Activated T-helper 1 cell treated with anti-CD3 and anti-CD28 coated beads, Interleukin-2, amount 50 U/mL, for 16 hours (primary cell): ENCODE results near the gene SPON1.
"Not testable (repeated sequence)": the region's sequence is repeated elsewhere in the genome, so short reads cannot be mapped to it uniquely, and the experiment has no call there.

Experiments
- DNase-seq, 2 donors: peaks; one replicate each; pipeline ENCODE4 v3.0.0-alpha.2; 2020; ENCODE audit warnings: low read depth in 1 of 2, low spot score in 1 of 2

Gene SPON1

GRCh38 chr11:13962562-13963168 is at the start of gene SPON1:
Gene SPON1, plus strand, starts transcription at chr11:13962723. Its CDS starts 182 bp downstream, at chr11:13962905.
- peak in 1 of 2 donors; percentile 23 for DNase-seq

GRCh38 chr11:13917264-13917663 is 45.3 kb upstream of the SPON1 start:
- DNase-seq = no peak

DNA sequence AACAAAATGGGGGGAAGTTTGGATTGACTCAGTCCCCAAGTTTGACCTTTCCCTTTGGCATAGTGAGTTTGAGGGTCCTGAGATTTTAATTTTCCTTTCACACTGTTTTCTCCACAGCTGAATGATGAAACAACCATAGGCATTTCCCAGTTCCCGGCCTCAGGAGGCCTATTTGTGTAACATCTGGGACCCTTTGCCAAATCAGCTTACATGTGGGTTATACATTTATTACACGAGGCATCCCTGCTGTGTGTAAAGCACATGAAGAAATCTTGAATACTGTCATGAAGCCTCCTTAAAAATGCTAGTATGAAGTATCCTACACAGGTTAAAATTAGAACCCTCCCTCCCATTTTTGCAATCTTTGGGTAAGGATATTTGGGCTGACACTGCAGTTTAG is 44.6 kb upstream of the SPON1 start:
- DNase-seq = no peak

DNA sequence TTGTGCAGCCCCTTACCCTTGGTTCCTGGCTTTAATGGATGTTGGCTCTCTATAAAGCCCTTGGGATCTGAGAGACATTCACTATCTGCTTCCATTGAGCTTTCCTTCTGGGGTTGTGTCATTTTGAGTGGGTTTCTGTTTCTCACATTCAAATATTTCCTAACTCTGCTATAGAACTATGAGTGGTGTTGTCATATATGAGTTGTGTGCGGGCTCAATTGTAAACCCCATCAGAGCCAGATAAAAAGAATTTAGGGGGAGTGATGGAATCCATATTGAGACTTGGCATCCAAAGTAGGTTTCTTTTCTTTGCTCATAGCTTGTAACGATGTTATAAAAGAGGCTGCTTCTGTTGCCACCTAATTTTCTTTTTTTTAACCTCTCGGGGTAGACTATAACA is 41.8 kb upstream of the SPON1 start:
- DNase-seq = no peak

- no peak for DNase-seq
Observed at GRCh38 chr11:13921545-13921944, 41.0 kb upstream of the SPON1 start.

DNA sequence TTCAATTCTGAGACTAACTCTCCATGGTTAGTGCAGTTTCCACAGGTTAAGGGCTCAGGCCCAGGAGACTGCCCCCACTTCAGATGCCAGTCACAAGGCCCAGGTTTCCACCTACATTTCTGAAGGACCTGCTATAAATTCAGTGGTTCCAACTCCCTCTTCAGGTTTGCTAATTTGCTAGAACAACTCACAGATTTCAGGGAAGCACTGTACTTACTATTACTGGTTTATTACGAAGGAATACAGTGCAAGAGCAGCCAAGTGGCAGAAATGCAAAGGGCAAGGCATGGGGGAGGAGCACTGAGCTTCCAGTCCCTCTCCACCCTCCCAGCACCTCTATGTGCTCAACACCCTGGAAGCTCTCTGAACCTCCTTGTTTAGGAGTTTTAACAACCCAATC is 39.3 kb upstream of the SPON1 start:
- no peak for DNase-seq

DNA sequence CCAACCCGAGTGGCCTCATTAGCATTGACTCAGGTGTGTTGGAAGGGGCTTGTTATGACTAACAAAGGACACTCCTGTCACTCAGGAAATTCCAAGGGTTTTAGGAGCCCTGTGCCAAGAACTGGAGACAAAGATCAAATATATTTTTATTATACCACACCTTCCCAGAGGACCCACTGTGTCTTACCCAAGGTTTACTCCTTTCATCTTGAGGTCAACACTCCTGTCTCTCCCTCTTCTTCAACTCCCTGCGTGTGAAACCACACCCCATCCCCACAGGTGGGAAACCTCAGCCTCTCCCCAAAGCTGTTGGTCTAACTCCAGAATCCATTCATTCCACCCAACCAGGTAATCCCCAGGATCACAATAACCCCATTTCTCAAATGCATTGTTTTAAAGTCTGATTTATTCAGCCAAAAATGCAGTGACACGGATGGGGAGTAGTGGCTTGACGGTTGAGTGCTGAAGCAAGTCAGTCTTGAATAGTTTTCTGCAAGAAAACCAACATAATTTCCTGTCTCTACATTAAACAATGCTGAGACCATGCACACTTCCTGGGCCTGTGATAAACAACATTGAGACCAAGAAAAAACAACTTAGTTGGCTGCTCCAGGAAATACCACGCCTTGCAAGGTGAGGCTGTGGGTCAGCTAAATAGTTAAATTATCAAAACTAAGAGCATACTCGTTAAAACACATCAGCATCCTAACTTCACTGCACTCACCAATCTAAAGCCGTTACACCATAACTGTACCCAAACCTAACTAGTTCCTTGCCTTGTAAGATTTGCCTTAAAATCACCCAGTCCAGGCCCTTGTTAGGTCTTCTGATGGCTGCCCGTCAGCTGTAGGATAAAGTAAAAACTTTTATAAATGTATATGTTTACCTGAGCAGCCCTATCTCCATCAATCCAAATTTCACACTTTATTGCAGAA is 38.5 kb upstream of the SPON1 start:
- no peak for DNase-seq

DNA sequence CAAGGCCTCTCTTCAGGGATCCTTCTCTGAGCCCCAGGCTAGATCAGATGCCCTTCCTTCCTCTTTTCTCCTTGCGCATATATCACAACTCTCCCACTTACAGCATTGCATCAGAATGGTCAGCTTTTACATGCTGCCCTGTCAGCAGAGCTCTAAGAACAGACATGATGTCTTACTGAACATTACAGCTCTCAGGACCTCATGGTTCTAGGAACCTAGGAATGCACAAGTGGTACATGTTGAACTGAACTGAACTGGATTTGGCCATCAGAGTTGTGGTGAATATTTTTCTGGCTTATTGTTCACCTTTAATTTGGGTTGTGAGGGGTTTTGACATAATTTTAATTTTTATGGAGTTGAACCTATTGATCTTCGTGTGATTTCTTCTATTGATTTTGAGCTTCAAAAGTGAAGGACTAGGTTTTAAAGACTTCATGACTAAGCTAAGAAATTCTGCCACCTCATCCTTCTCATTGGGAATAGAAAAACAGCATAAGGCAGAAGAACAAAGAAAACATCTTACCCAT is 37.7 kb upstream of the SPON1 start:
- no peak for DNase-seq

DNA sequence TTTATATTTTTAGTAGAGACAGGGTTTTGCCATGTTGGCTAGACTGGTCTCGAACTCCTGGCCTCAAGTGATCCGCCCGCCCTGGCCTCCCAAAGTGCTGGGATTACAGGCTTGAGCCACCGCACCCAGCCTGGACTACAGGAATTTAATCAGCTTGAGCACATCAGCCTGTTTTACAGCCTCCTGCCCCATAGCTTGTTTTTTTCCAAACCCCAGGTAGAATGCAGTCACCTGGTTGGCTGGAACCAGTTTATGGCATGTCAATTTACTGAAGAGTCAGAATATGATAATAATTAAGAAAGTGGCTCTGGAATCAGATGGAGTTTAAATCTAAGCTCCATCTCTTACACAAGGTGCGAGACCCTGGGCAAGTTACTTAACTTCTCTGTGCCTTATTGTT is 36.2 kb upstream of the SPON1 start:
- not testable (repeated sequence) for DNase-seq

DNA sequence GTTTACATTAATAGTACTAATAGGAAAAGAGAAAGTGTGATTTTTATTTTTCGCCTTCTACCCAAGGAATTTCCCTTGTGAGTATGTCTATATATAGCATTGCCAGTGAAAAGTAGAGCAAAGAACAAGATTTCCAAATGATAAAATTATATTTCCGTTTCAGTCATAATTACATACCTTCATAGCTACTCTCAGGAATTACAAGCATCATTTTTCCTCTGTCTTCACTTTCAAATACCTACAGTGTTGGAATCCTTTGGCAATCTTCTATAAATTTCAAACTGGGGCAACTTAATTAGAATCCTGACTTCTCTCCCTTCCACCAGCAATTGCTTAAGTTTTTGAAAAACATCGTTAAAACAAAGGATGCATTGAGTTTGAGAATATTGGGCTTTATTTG is 35.5 kb upstream of the SPON1 start:
- DNase-seq = no peak

- DNase-seq = no peak
Observed at GRCh38 chr11:13927481-13927880, 35.0 kb upstream of the SPON1 start.

DNA sequence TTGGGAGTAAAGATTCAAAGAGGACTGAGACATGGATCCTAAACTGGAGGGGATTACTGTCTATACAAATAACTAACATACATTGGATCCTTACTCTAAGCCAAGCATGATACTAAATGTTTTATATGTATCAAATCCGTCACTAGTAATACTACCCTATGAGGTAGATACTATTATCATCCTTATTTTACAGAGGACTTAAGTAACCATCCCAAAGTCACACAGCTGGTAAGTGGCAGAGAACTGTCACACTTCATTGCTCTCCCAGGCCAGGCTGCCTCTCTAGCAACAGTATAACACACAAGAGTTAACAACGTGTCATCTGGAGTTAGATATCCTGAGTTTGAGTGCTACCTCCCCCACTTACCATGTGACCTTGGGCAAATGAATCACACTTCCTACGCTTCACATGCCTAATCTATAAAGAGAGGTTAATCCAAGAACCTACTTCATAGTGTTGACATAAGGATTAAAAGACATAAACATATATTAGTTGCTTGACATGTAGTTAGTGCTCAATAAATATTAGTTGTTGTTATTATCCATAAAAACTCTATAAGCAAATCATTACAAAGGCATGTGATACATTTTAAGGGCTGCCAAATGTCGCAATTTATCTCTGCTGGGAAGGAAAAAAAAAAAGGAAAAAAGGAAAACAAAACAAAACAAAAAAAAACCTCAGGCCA is 33.8 kb upstream of the SPON1 start:
- no peak for DNase-seq

GRCh38 chr11:13929395-13929891 is 33.1 kb upstream of the SPON1 start:
- no peak for DNase-seq

DNA sequence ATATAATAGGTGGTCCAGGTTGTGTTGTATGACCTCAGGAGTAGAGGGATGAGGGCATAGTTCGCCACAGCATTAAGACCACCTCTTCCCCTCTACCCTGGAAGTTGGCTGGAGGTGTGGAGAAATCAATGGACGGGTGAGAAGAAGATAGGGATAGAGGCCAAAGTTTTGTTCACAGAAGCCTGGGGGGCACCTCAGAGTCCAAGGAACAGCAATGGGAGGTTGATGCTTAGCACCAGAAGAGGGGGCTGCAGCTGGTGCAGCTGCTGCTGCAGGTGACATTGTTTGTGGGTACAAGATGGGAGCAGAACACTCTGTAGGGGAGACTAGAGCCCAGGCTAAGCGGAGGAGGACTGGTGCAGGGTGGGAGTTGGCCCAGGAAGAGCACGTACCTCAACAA is 31.2 kb upstream of the SPON1 start:
- DNase-seq = no peak

GRCh38 chr11:13937154-13937553 is 25.4 kb upstream of the SPON1 start:
- DNase-seq = not testable (repeated sequence)

GRCh38 chr11:13938829-13939228 is 23.7 kb upstream of the SPON1 start:
- DNase-seq = not testable (repeated sequence)

GRCh38 chr11:13939961-13940906 is 22.3 kb upstream of the SPON1 start:
- no peak for DNase-seq

GRCh38 chr11:13940907-13941256 is 21.6 kb upstream of the SPON1 start:
- no peak for DNase-seq

GRCh38 chr11:13941775-13942174 is 20.7 kb upstream of the SPON1 start:
- no peak for DNase-seq

DNA sequence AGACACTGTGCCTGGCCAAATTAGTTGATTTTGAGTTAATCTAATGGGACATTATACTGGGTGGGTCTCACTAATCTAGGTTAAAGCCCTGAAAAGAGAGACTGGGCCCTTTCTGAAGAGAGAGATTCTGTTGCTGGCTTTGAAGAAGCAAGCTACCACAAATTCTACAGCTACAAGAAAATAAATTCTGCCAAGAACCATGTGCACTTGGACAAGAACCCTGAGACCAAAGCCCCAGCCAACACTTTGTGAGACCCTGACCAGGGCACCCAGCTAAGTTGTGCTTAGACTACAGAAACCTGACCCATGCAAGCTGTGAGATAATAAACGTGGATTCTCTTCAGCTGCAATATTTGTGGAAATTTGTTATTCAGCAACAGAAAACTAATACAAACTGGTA is 20.1 kb upstream of the SPON1 start:
- no peak for DNase-seq
